H9 (cell line): Measurements from ENCODE around the gene ZNF212. TPM values are rescaled to one million over a fixed set of nuclear protein-coding genes. Genes with fewer than 3 reads are reported as not detected.

Source experiments
- DNase-seq: peaks from one replicate; pipeline ENCODE4 v3.0.0-alpha.2; 2017
- H2AFZ ChIP-seq: one replicate; pipeline ENCODE4 v1.6.1; 2013; ENCODE audit warnings: mild to moderate bottlenecking, low read length, control low read depth, moderate library complexity
- H2AK5ac ChIP-seq: 2 replicates; pipeline ENCODE4 v1.6.1; 2013; ENCODE audit warnings: low read length, control low read depth, mixed read lengths; ENCODE audit not compliant: insufficient read length
- H2BK120ac ChIP-seq: one replicate; pipeline ENCODE4 v1.6.1; 2013; ENCODE audit warnings: low read depth, mild to moderate bottlenecking, low read length, control low read depth, inconsistent platforms; ENCODE audit not compliant: poor library complexity, severe bottlenecking
- H2BK12ac ChIP-seq: 2 replicates; pipeline ENCODE4 v1.6.1; 2013; ENCODE audit warnings: low read length, control low read depth, mixed read lengths, low read depth; ENCODE audit not compliant: insufficient read length
- H2BK15ac ChIP-seq: 2 replicates; pipeline ENCODE4 v1.6.1; 2013; ENCODE audit warnings: low read depth, low read length, control low read depth
- H2BK20ac ChIP-seq: one replicate; pipeline ENCODE4 v1.6.1; 2013; ENCODE audit warnings: low read depth, mild to moderate bottlenecking, low read length, control low read depth, inconsistent platforms; ENCODE audit not compliant: poor library complexity, severe bottlenecking
- H2BK5ac ChIP-seq: 2 replicates; pipeline ENCODE4 v1.6.1; 2013; ENCODE audit warnings: low read length, control low read depth, mixed read lengths; ENCODE audit not compliant: insufficient read length
- H3K14ac ChIP-seq: 2 replicates; pipeline ENCODE4 v1.6.1; 2013; ENCODE audit warnings: low read length, control low read depth; ENCODE audit not compliant: insufficient read depth
- H3K18ac ChIP-seq: 2 replicates; pipeline ENCODE4 v1.6.1; 2013; ENCODE audit warnings: low read depth, mild to moderate bottlenecking, mixed read lengths, low read length, control low read depth; ENCODE audit not compliant: insufficient read length
- H3K23ac ChIP-seq: 2 replicates; pipeline ENCODE4 v1.6.1; 2013; ENCODE audit warnings: low read length, control low read depth, mixed read lengths, low read depth; ENCODE audit not compliant: insufficient read length
- H3K23me2 ChIP-seq: 2 replicates; pipeline ENCODE4 v1.6.1; 2013; ENCODE audit warnings: low read depth, mild to moderate bottlenecking, mixed read lengths, low read length, control low read depth; ENCODE audit not compliant: insufficient read length, poor library complexity, severe bottlenecking
- H3K27ac ChIP-seq: 2 replicates; pipeline ENCODE4 v1.5.1; 2013; ENCODE audit warnings: low read length, control low read depth, mixed read lengths, low read depth; ENCODE audit not compliant: insufficient read length
- H3K27me3 ChIP-seq: 2 replicates; pipeline ENCODE4 v1.6.1; 2013; ENCODE audit warnings: low read length, control low read depth, inconsistent platforms; ENCODE audit not compliant: insufficient read depth
- H3K4ac ChIP-seq: 2 replicates; pipeline ENCODE4 v1.6.1; 2013; ENCODE audit warnings: low read depth, mild to moderate bottlenecking, control low read depth, inconsistent platforms, low read length, moderate library complexity
- H3K4me1 ChIP-seq: 2 replicates; pipeline ENCODE4 v1.6.1; 2013; ENCODE audit warnings: low read length, control low read depth, inconsistent platforms; ENCODE audit not compliant: insufficient read depth
- H3K4me2 ChIP-seq: 2 replicates; pipeline ENCODE4 v1.6.1; 2013; ENCODE audit warnings: low read length, control low read depth, mixed read lengths; ENCODE audit not compliant: insufficient read length, insufficient read depth
- H3K56ac ChIP-seq: 2 replicates; pipeline ENCODE4 v1.6.1; 2013; ENCODE audit warnings: low read depth, mild to moderate bottlenecking, mixed read lengths, low read length, control low read depth; ENCODE audit not compliant: insufficient read length
- H3K79me1 ChIP-seq: 2 replicates; pipeline ENCODE4 v1.6.1; 2013; ENCODE audit warnings: low read depth, mild to moderate bottlenecking, moderate library complexity, low read length, control low read depth, inconsistent platforms; ENCODE audit not compliant: insufficient read depth, poor library complexity, severe bottlenecking
- H3K79me2 ChIP-seq: 2 replicates; pipeline ENCODE4 v1.6.1; 2013; ENCODE audit warnings: low read length, control low read depth, inconsistent platforms; ENCODE audit not compliant: insufficient read depth
- H3K9ac ChIP-seq: 2 replicates; pipeline ENCODE4 v1.6.1; 2013; ENCODE audit warnings: low read length, control low read depth, mixed read lengths; ENCODE audit not compliant: insufficient read length; ENCODE audit errors: extremely low read depth
- H3K9me3 ChIP-seq: one replicate; pipeline ENCODE4 v1.6.1; 2013; ENCODE audit warnings: low read depth, low read length, inconsistent platforms; ENCODE audit not compliant: control insufficient read depth
- H3T11ph ChIP-seq: one replicate; pipeline ENCODE4 v1.6.1; 2013; ENCODE audit warnings: mild to moderate bottlenecking, low read length, control low read depth, inconsistent platforms
- H4K20me1 ChIP-seq: one replicate; pipeline ENCODE4 v1.6.1; 2013; ENCODE audit not compliant: control insufficient read depth, insufficient read length, insufficient read depth
- H4K5ac ChIP-seq: 2 replicates; pipeline ENCODE4 v1.6.1; 2013; ENCODE audit warnings: low read depth, mild to moderate bottlenecking, mixed read lengths, low read length, control low read depth; ENCODE audit not compliant: insufficient read length
- H4K8ac ChIP-seq: replicated peaks from 2 replicates; pipeline ENCODE4 v1.6.1; 2013; ENCODE audit warnings: low read length, control low read depth, mixed read lengths, low read depth; ENCODE audit not compliant: insufficient read length
- H4K91ac ChIP-seq: 2 replicates; pipeline ENCODE4 v1.6.1; 2013; ENCODE audit warnings: low read depth, mild to moderate bottlenecking, moderate library complexity, mixed read lengths, low read length, control low read depth; ENCODE audit not compliant: insufficient read length
- H3K27ac Mint-ChIP-seq, 3 experiments: 2 replicates in 2 of 3; 3 replicates in 1 of 3; pipeline ENCODE4 v1.8.0; 2020 to 2021; ENCODE audit warnings: mixed read lengths in 3 of 3, mild to moderate bottlenecking in 1 of 3, moderate library complexity in 1 of 3
- H3K27me3 Mint-ChIP-seq: 2 replicates; pipeline ENCODE4 v1.8.0; 2021; ENCODE audit warnings: low read depth, mild to moderate bottlenecking, moderate library complexity, mixed read lengths
- H3K36me3 Mint-ChIP-seq, 3 experiments: 2 replicates in 2 of 3; 3 replicates in 1 of 3; pipeline ENCODE4 v1.8.0; 2020 to 2021; ENCODE audit warnings: low read depth in 3 of 3, mixed read lengths in 3 of 3; ENCODE audit not compliant: insufficient read depth in 1 of 3
- H3K4me1 Mint-ChIP-seq, 2 experiments: 2 replicates each; pipeline ENCODE4 v1.8.0; 2020; ENCODE audit warnings: mixed read lengths in 2 of 2
- H3K4me3 Mint-ChIP-seq, 2 experiments: 2 replicates in 1 of 2; 3 replicates in 1 of 2; pipeline ENCODE4 v1.8.0; 2020 to 2021; ENCODE audit warnings: mild to moderate bottlenecking in 2 of 2, mixed read lengths in 2 of 2, moderate library complexity in 1 of 2
- H3K9me3 Mint-ChIP-seq, 2 experiments: 2 replicates in 1 of 2; 3 replicates in 1 of 2; pipeline ENCODE4 v1.8.0; 2020; ENCODE audit warnings: mild to moderate bottlenecking in 2 of 2, mixed read lengths in 2 of 2, moderate library complexity in 1 of 2
- CTCF ChIP-seq: fragments of 200-600 bp; sonication (generic); conservative IDR thresholded peaks from 3 replicates; pipeline ENCODE4 v1.8.0; 2021; ENCODE audit warnings: antibody characterized with exemption, mild to moderate bottlenecking
- WGBS: extraction: QIAGEN DNeasy Blood & Tissue Kit; methylation state at CpG from one replicate; pipeline ENCODE4 v1.1.7; 2013; ENCODE audit warnings: missing lambda C conversion rate, low lambda C conversion rate, mixed read lengths; ENCODE audit not compliant: insufficient read length; ENCODE audit errors: extremely low coverage; 5-methylcytosine and 5-hydroxymethylcytosine counted together
- total RNA-seq: library from RNA; stranded (reverse); gene quantifications from 2 replicates; pipeline ENCODE4 v1.2.1, GENCODE V29; 2021

Gene ZNF212
- total RNA-seq, 1 experiment from 2014 or later, result 21.1 TPM

DNA sequence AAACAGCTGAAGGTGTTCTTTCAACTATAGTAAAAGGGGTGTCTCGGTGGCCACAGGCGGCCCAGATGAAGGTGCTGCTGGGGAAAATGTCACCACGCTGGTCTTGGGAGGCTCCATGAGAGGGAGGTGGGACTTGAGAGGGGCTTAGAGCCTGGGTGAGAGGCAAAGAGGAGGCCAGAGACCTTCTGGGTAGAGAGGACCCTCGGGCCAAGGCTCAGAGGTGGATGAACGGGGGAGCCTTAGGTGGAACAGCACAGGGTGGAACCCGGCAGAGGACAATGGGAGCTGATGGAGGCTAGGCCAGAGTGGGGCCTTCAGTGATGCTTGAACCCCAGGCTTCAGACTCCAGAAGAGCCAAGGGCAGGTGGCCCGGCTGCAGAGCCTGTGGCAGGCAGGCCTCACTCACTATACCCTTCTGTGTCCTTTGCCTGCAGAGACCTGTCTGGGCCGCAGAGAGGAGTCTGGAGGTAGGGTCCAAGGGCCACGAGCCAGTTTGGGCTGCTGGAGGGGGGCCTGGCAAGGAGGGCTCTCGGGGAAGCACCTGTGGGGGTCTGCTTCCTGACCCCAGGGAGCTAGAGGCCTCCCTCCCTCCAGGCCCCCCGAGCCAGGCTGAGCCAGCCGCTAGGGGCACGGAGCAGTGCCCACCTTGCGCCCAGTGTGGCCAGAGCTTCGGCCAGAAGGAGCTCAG lies 54.6 kb downstream of the ZNF212 start:
- H4K5ac ChIP-seq, result no peak overlapping the region
- H2BK15ac ChIP-seq, result no peak overlapping the region
- Mint-ChIP-seq H3K9me3 (peaks cover 5 to 8% of the 10 kb centered on the region in 2 experiments; a peak in 3 of 5 replicates), H3K36me3 (peaks cover 2 to 13% (median 5%) of the 10 kb centered on the region in 3 experiments), H3K27ac (peak overlapping the region in 1 of 3 experiments; percentile 83; a peak in 2 of 7 replicates), H3K4me1 (peaks cover 0 to 2% of the 10 kb centered on the region in 2 experiments; a peak in 2 of 4 replicates), H3K4me3 (no peak overlapping the region; a peak in 1 of 5 replicates), H3K27me3 (peaks cover 5% of the 10 kb centered on the region)
- H2BK12ac ChIP-seq, result no peak overlapping the region
- no peak overlapping the region for H3K9ac ChIP-seq
- no peak overlapping the region for H3K4me2 ChIP-seq
- no peaks in the 10 kb centered on the region for H3K4me1 ChIP-seq
- no peak overlapping the region for H2BK5ac ChIP-seq
- no peak overlapping the region for H2BK20ac ChIP-seq
- no peaks in the 10 kb centered on the region for H3K27me3 ChIP-seq
- no peaks in the 10 kb centered on the region for H3K79me1 ChIP-seq
- H4K20me1 ChIP-seq, result no peaks in the 10 kb centered on the region
- H2BK120ac ChIP-seq, result no peak overlapping the region
- TF ChIP-seq CTCF, result no peak
- no peaks in the 10 kb centered on the region for H3K23me2 ChIP-seq
- no CpG with 5 or more reads among the region's 15 CpGs for WGBS
- no peak overlapping the region for H3K14ac ChIP-seq
- no peak overlapping the region for H2AFZ ChIP-seq
- no peak overlapping the region for H3K56ac ChIP-seq
- H4K8ac ChIP-seq, result no peak overlapping the region
- H3K27ac ChIP-seq, result no peak overlapping the region
- DNase-seq, result no peak
- no peak overlapping the region for H3T11ph ChIP-seq
- H3K4ac ChIP-seq, result no peak overlapping the region
- no peak overlapping the region for H3K18ac ChIP-seq
- no peak overlapping the region for H3K23ac ChIP-seq
- no peak overlapping the region for H2AK5ac ChIP-seq
- no peaks in the 10 kb centered on the region for H3K79me2 ChIP-seq
- no peak overlapping the region for H4K91ac ChIP-seq
- H3K9me3 ChIP-seq, result peaks cover 10% of the 10 kb centered on the region
